Testis (tissue), 3 donors: Measurements from ENCODE around the gene CACNG8. TPM values are rescaled to one million over a fixed set of nuclear protein-coding genes. Genes with fewer than 3 reads are reported as not detected.

ENCODE experiments used
- DNase-seq: peaks from one replicate; pipeline ENCODE4 v3.0.0-alpha.2; 2019
- H3K27ac ChIP-seq, 2 donors: fragments of 200-600 bp; sonication (generic); one replicate each; pipeline ENCODE4 v1.5.1; 2019
- H3K27me3 ChIP-seq: fragments of 200-600 bp; sonication (generic); one replicate; pipeline ENCODE4 v1.5.1; 2019
- H3K36me3 ChIP-seq: fragments of 200-600 bp; sonication (generic); one replicate; pipeline ENCODE4 v1.5.1; 2017; ENCODE audit warnings: low read depth; ENCODE audit errors: missing control alignments
- H3K4me1 ChIP-seq: fragments of 200-600 bp; sonication (generic); one replicate; pipeline ENCODE4 v1.5.1; 2019
- H3K4me3 ChIP-seq, 2 donors: fragments of 200-600 bp; sonication (generic); one replicate each; pipeline ENCODE4 v1.5.1; 2017 to 2019
- H3K9me3 ChIP-seq: fragments of 200-600 bp; sonication (generic); one replicate; pipeline ENCODE4 v1.5.1; 2017
- CTCF ChIP-seq, 3 experiments: fragments of 450-650 bp in 2 of 3; fragments of 200-600 bp in 1 of 3; sonication (generic) in 1 of 3; IDR thresholded peaks; one replicate each; pipeline ENCODE4 v1.5.1; 2016 to 2019; ENCODE audit warnings: antibody characterized with exemption in 3 of 3, mild to moderate bottlenecking in 2 of 3, moderate library complexity in 1 of 3
- POLR2A ChIP-seq: fragments of 450-650 bp; IDR thresholded peaks from one replicate; pipeline ENCODE4 v1.6.1; 2017; ENCODE audit warnings: antibody characterized with exemption, mild to moderate bottlenecking, moderate library complexity
- WGBS, 2 donors: methylation state at CpG; one replicate each; pipeline ENCODE4 v1.1.5; 2018; 5-methylcytosine and 5-hydroxymethylcytosine counted together
- intact Hi-C: fragments of 100-400 bp; cut with DNase I; formaldehyde crosslinking; loops from one replicate; pipeline ENCODE4 v1.15.1; 2023; ENCODE audit warnings: low total_unique reads
- polyA plus RNA-seq: library from polyadenylated mRNA; stranded (reverse); fragments of 350-450 nt; fragmentation: Illumina TruSeq; extraction: RNeasy Lipid Tissue Mini Kit (QIAGEN cat#74804); gene quantifications from one replicate; pipeline ENCODE4 v1.2.3, GENCODE V29; 2014; ENCODE audit warnings: low read depth, low replicate concordance; ENCODE audit not compliant: insufficient read depth
- total RNA-seq, 2 donors: library from RNA; depleted of rRNA; stranded (reverse); fragments of >200 nt; gene quantifications; one replicate each; pipeline ENCODE4 v1.2.3, GENCODE V29; 2016

The CACNG8 gene
- total and polyA plus RNA-seq, 3 donors from 2014 or later = 0.36 to 0.94 (median 0.62) TPM

GRCh38 chr19:54023191-54023590, 60.5 kb downstream of the CACNG8 start:
- TF ChIP-seq POLR2A (no peak), CTCF (IDR thresholded peaks at IDR 0.05) (no peak)
- no peak for DNase-seq
- intact Hi-C loops = no loop called here
- Histone ChIP-seq H3K4me3 (no peak overlapping the region), H3K9me3 (no peaks in the 10 kb centered on the region), H3K4me1 (no peaks in the 10 kb centered on the region), H3K27ac (no peak overlapping the region), H3K27me3 (no peaks in the 10 kb centered on the region), H3K36me3 (no peaks in the 10 kb centered on the region)
- WGBS, 2 donors = 34 to 43% methylated on average over 3 of the region's 3 CpGs

DNA sequence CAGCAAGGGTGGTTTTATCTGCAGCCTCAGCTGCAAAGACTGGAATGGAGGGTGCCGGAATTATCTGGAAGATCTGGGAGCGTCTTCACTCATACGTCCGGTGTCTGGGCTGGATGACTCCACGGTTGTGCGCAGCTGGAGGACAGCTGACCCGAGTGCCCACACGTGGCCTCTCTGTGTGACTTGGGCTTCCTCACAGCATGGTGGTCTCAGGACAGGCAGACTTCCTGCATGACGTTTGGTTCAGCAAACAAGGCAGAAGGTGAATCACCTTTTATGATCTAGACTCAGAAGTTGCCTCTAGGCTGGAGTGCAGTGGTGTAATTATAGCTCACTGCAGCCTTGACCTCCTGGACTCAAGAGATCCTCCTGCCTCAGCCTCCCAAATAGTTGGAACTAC, 61.9 kb downstream of the CACNG8 start:
- no peak for TF ChIP-seq CTCF (IDR thresholded peaks at IDR 0.05)
- no peak for DNase-seq
- no peaks in the 10 kb centered on the region for H3K4me1 ChIP-seq
- 52 to 68% methylated on average over 6 to 9 of the region's 9 CpGs for WGBS, 2 donors
- H3K27me3 ChIP-seq = no peaks in the 10 kb centered on the region
- intact Hi-C loops = no loop called here
- no peaks in the 10 kb centered on the region for H3K36me3 ChIP-seq
- no peak overlapping the region for H3K27ac ChIP-seq
- H3K9me3 ChIP-seq = no peaks in the 10 kb centered on the region
- H3K4me3 ChIP-seq = no peak overlapping the region

- Histone ChIP-seq H3K36me3 (no peaks in the 10 kb centered on the region), H3K4me3 (no peak overlapping the region), H3K27me3 (no peaks in the 10 kb centered on the region), H3K4me1 (no peaks in the 10 kb centered on the region), H3K9me3 (no peaks in the 10 kb centered on the region), H3K27ac (no peak overlapping the region)
- intact Hi-C loops = no loop called here
- WGBS, 2 donors = 77 to 97% methylated on average over 4 to 7 of the region's 7 CpGs
- DNase-seq = no peak
- TF ChIP-seq CTCF (IDR thresholded peaks at IDR 0.05) = no peak
- no peak for TF ChIP-seq POLR2A
These were observed 63.9 kb downstream of the CACNG8 start for GRCh38 chr19:54026656-54027055.

DNA sequence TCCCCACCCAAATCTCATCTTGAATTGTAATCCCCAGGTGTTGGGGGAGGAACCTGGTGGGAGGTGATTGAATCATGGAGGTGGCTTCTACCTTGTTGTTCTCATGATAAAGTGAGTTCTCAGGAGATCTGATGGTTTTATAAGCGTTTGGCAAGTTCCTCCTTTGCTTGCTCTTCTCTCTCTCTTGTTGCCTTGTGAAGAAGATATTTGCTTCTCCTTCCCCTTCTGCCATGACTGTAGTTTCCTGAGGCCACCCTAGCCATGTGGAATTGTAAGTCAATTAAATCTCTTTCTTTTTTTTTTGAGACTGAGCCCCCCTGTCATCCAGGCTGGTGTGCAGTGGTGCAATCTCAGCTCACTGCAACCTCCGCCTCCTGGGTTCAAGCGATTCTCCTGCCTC, 66.6 kb downstream of the CACNG8 start:
- TF ChIP-seq POLR2A = no peak
- no peak for TF ChIP-seq CTCF (IDR thresholded peaks at IDR 0.05)
- H3K36me3 ChIP-seq = no peaks in the 10 kb centered on the region
- DNase-seq = no peak
- intact Hi-C loops = no loop called here
- 69 to 75% methylated on average over 3 of the region's 3 CpGs for WGBS, 2 donors
- H3K4me3 ChIP-seq = no peak overlapping the region
- H3K27me3 ChIP-seq = no peaks in the 10 kb centered on the region
- no peaks in the 10 kb centered on the region for H3K9me3 ChIP-seq
- H3K4me1 ChIP-seq = no peaks in the 10 kb centered on the region
- H3K27ac ChIP-seq = no peak overlapping the region

DNA sequence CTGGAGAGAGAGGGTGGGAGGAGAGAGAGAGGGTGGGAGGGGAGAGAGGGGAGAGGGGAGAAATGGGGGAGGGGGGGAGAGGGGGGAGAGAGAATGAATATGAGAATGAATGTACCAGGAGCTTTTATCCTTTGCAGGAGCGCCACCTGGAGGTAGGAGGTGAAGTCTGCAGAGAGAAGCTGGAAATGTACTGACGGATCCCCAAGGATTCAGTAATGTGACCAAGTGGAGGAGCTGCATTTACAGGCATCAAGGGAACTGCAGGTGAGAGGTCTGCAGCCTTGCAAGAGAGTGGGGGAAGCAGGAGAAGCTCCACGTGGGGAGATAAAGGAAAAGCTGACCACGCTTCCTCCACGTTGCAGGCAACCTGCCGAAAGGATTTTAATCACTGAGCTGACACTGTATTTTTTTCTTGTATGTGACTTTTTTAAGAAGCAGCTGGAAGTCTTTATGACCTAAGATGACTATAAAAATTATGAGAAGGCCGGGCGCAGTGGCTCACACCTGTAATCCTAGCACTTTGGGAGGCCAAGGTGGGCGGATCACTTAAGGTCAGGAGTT, 67.3 kb downstream of the CACNG8 start:
- WGBS, 2 donors = 31 to 37% methylated on average over 9 of the region's 9 CpGs
- no peaks in the 10 kb centered on the region for H3K36me3 ChIP-seq
- no peak overlapping the region for H3K4me3 ChIP-seq
- no peak overlapping the region for H3K27ac ChIP-seq
- H3K9me3 ChIP-seq = no peaks in the 10 kb centered on the region
- intact Hi-C loops = no loop called here
- H3K27me3 ChIP-seq = no peaks in the 10 kb centered on the region
- TF ChIP-seq POLR2A = no peak
- peak in 2 of 3 experiments; percentile 41 to 60 for TF ChIP-seq CTCF (IDR thresholded peaks at IDR 0.05)
- DNase-seq = peak; percentile 80
- no peaks in the 10 kb centered on the region for H3K4me1 ChIP-seq
